ENCODE measurements around the gene RALBP1.

Gene RALBP1

DNA sequence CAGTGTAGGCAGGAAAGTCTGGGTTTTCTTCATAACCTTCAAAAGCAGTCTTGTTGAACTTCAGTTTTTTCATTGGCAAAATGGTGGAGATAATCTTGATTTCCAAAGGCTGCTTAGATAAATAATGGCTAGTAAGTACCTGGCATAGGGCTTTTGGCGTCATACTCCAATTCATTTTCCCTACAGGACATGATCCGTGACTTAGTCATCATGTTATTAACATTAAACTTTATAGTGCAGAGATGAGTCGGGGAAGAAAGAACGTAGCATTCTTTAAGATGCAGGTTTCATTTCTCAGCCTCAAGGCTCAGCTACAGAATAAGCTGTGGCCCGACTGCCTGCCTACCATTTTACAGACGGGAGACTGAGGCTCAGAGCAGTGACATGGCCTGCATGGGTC, 64.0 kb downstream of the RALBP1 start:
- H3K4me3 Mint-ChIP-seq, result no peak overlapping the region
- TF ChIP-seq, protein P1, sequence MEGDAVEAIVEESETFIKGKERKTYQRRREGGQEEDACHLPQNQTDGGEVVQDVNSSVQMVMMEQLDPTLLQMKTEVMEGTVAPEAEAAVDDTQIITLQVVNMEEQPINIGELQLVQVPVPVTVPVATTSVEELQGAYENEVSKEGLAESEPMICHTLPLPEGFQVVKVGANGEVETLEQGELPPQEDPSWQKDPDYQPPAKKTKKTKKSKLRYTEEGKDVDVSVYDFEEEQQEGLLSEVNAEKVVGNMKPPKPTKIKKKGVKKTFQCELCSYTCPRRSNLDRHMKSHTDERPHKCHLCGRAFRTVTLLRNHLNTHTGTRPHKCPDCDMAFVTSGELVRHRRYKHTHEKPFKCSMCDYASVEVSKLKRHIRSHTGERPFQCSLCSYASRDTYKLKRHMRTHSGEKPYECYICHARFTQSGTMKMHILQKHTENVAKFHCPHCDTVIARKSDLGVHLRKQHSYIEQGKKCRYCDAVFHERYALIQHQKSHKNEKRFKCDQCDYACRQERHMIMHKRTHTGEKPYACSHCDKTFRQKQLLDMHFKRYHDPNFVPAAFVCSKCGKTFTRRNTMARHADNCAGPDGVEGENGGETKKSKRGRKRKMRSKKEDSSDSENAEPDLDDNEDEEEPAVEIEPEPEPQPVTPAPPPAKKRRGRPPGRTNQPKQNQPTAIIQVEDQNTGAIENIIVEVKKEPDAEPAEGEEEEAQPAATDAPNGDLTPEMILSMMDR (IDR thresholded peaks at IDR 0.05; ENCODE audit: unreplicated experiment in 3 of 3), result no peak
- H3K9me3 Mint-ChIP-seq, result no peaks in the 10 kb centered on the region
- H3K27ac Mint-ChIP-seq, result no peak overlapping the region
- H3K27me3 Mint-ChIP-seq (ENCODE audit: low read depth), result no peaks in the 10 kb centered on the region
- peaks cover 6% of the 10 kb centered on the region for H3K4me1 Mint-ChIP-seq
- H3K36me3 Mint-ChIP-seq (ENCODE audit: low read depth), result peaks cover 34% of the 10 kb centered on the region

DNA sequence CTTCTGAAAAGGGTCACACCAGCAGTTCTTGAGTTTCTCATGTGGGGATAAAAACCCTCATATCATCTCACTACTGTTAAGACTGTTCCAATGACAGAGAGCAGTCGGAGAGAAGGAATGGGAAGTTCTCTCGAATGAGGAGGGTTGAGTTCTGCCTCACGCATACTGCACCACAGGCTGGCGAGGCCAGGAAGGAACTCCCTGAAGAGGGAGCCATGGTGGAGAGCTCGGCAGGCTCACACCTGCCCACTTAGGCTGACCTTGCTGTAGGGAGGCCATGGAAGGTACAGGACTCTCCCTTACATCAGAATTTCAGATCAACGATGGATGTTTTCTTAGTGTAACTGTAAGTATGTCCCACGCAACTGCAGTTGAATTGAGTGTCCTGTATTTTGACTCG, 64.6 kb downstream of the RALBP1 start:
- Mint-ChIP-seq H3K4me1 (peaks cover 6% of the 10 kb centered on the region), H3K9me3 (no peaks in the 10 kb centered on the region), H3K27me3 (ENCODE audit: low read depth) (no peaks in the 10 kb centered on the region), H3K4me3 (no peak overlapping the region), H3K36me3 (ENCODE audit: low read depth) (peaks cover 36% of the 10 kb centered on the region), H3K27ac (no peak overlapping the region)
- TF ChIP-seq, protein P1 (IDR thresholded peaks at IDR 0.05; ENCODE audit: unreplicated experiment in 3 of 3), result no peak

DNA sequence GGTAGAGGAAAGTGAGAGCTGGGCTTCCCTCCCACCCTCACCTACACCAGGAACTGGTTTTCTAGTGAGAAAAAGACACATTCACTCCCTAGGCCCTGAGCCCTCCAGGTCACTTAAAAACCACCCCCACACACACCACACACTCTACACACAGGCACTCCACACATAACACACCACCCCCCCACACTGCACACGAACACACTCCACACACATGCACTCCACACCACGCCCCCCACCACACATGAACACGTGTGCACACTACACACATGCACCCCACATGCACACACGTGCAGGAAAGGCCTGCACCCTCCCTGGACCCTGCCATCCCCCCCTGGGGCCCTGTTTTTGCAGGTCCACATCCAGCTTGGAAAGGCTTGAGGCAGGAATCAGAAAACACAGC, 67.6 kb downstream of the RALBP1 start:
- Mint-ChIP-seq H3K27ac (peak overlapping the region in 2 of 3 experiments; percentile 50 to 62), H3K27me3 (ENCODE audit: low read depth) (no peaks in the 10 kb centered on the region), H3K4me3 (no peak overlapping the region), H3K36me3 (ENCODE audit: low read depth) (peaks cover 40% of the 10 kb centered on the region), H3K4me1 (no peaks in the 10 kb centered on the region), H3K9me3 (no peaks in the 10 kb centered on the region)
- TF ChIP-seq, protein P1 (IDR thresholded peaks at IDR 0.05; ENCODE audit: unreplicated experiment in 3 of 3), result no peak

DNA sequence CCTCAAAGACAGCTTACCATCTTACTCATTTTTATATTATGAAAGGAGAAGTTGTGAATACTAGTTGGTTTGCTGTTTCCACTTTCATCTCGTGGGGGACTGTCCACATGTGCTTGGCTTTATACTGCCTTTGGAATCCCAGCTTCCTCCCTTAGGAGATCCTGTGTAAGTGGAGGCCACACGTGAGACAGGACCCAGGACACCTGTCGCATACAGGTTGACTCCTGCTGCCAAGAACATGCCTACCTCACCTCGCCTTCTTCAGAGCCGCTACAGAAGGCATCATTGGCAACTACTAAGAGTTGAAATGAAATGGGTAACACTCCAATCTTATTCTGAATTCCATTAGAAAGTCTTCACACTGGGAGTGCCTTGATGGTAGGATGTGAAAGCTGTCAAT, 69.7 kb downstream of the RALBP1 start:
- Mint-ChIP-seq H3K27ac (no peak overlapping the region), H3K4me1 (no peaks in the 10 kb centered on the region), H3K36me3 (ENCODE audit: low read depth) (peaks cover 57% of the 10 kb centered on the region), H3K9me3 (no peaks in the 10 kb centered on the region), H3K4me3 (no peak overlapping the region), H3K27me3 (ENCODE audit: low read depth) (no peaks in the 10 kb centered on the region)
- TF ChIP-seq, protein P1 (IDR thresholded peaks at IDR 0.05; ENCODE audit: unreplicated experiment in 3 of 3), result no peak

DNA sequence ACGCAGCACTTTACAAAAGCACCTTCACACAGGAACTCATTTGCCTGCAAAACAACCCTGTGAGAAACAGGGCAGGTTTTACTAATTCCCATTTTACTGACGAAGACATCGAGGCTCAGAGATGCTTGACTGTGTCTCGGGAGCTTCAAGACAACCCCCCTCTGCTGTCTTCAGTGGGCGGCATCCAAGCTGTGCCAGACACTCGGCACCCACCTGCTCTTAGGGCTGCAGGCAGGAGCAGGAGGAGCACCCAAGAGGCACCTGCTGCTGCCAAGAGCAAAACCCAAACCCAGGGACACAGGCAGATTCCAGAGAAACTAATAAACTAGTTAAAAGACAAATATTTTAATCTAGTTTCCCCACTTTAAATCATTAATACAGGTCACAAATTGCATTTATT, 71.2 kb downstream of the RALBP1 start:
- no peak overlapping the region for H3K4me3 Mint-ChIP-seq
- H3K27ac Mint-ChIP-seq, result no peak overlapping the region
- no peaks in the 10 kb centered on the region for H3K4me1 Mint-ChIP-seq
- peaks cover 66% of the 10 kb centered on the region for H3K36me3 Mint-ChIP-seq (ENCODE audit: low read depth)
- TF ChIP-seq, protein P1 (IDR thresholded peaks at IDR 0.05; ENCODE audit: unreplicated experiment in 3 of 3), result no peak
- no peaks in the 10 kb centered on the region for H3K27me3 Mint-ChIP-seq (ENCODE audit: low read depth)
- H3K9me3 Mint-ChIP-seq, result no peaks in the 10 kb centered on the region

DNA sequence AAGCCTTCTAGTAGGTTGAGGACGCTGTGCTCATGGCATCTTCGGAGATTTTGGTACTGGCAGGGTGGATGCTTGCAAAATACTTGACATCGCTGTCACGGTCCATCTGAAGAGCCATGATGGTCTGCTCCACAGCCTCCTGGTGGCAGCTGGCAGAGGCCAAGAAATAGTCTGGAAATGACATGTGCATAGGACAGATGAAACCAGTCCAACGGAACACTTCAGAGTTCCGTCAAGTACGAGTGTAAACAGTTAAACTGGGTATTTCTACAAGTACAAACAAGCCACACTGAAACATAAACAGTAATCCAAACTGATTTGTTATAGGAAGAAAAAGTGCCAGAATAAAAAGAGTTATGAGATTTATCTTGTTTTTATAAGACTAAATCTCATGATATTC, 72.5 kb downstream of the RALBP1 start:
- Mint-ChIP-seq H3K4me3 (no peak overlapping the region), H3K4me1 (no peaks in the 10 kb centered on the region), H3K27me3 (ENCODE audit: low read depth) (no peaks in the 10 kb centered on the region), H3K36me3 (ENCODE audit: low read depth) (peaks cover 79% of the 10 kb centered on the region), H3K27ac (no peak overlapping the region), H3K9me3 (peaks cover 4% of the 10 kb centered on the region)
- TF ChIP-seq, protein P1 (IDR thresholded peaks at IDR 0.05; ENCODE audit: unreplicated experiment in 3 of 3), result no peak

Measured in nephron (organoid).